SK-N-SH (cell line): Measurements from ENCODE around the gene TSC22D1. TPM values are rescaled to one million over a fixed set of nuclear protein-coding genes. Genes with fewer than 3 reads are reported as not detected.

Experiments
- CTCF ChIA-PET: fragments of 300-600, 350-600 bp; formaldehyde crosslinking; extraction: SDS; loops from one replicate; lab custom pipeline; 2021; lab: Yijun Ruan, JAX
- POLR2A ChIA-PET: fragments of 350-600 bp; sonication (Branson Sonifier 250); formaldehyde crosslinking; extraction: SDS; loops from one replicate; lab custom pipeline; 2020; ENCODE audit warnings: antibody characterized with exemption, inconsistent platforms; lab: Yijun Ruan, JAX
- DNase-seq: peaks from one replicate; pipeline ENCODE4 v3.0.0; 2012
- H2AFZ ChIP-seq: fragments of 200-600 bp; sonication (generic); 2 replicates; pipeline ENCODE4 v1.8.1; 2016; ENCODE audit warnings: antibody characterized with exemption, mild to moderate bottlenecking, low read depth
- H3F3A ChIP-seq: fragments of 200-600 bp; sonication (generic); replicated peaks from 2 replicates; pipeline ENCODE3; 2016; ENCODE audit warnings: antibody characterized with exemption, mild to moderate bottlenecking; ENCODE audit not compliant: insufficient read depth
- H3K27ac ChIP-seq, 2 experiments: fragments of 200-500 bp in 1 of 2; fragments of 200-600 bp in 1 of 2; sonication (Bioruptor generic) in 1 of 2; sonication (generic), shearing (Covaris generic) in 1 of 2; 2 replicates each; pipeline versions ENCODE4 v1.5.1 to v1.6.1; 2014 to 2016; ENCODE audit warnings: low read depth in 2 of 2, inconsistent platforms in 1 of 2, low read length in 1 of 2, mild to moderate bottlenecking in 1 of 2, mixed read lengths in 1 of 2
- H3K27me3 ChIP-seq: fragments of 200-600 bp; sonication (generic), shearing (Covaris generic); 2 replicates; pipeline ENCODE4 v1.6.1; 2016; ENCODE audit warnings: mixed run types; ENCODE audit not compliant: insufficient read depth
- H3K36me3 ChIP-seq, 2 experiments: fragments of 200-500 bp in 1 of 2; fragments of 200-600 bp in 1 of 2; sonication (Bioruptor generic) in 1 of 2; sonication (generic) in 1 of 2; replicated peaks in 1 of 2; 2 replicates each; pipeline versions ENCODE3 to v1.5.1; 2014 to 2016; ENCODE audit warnings: low read length in 1 of 2, mild to moderate bottlenecking in 1 of 2; ENCODE audit not compliant: insufficient read depth in 2 of 2, control insufficient read depth in 1 of 2
- H3K4me1 ChIP-seq, 2 experiments: fragments of 200-500 bp in 1 of 2; fragments of 200-600 bp in 1 of 2; sonication (Bioruptor generic) in 1 of 2; sonication (generic), shearing (Covaris generic) in 1 of 2; 2 replicates each; pipeline versions ENCODE4 v1.5.1 to v1.6.1; 2014 to 2016; ENCODE audit warnings: low read depth in 1 of 2, low read length in 1 of 2, mixed run types in 1 of 2; ENCODE audit not compliant: insufficient read depth in 2 of 2, control insufficient read depth in 1 of 2
- H3K4me2 ChIP-seq: fragments of 200-600 bp; sonication (generic), shearing (Covaris generic); 2 replicates; pipeline ENCODE4 v1.6.1; 2017; ENCODE audit warnings: mixed run types
- H3K4me3 ChIP-seq, 2 experiments: fragments of 200-500 bp in 1 of 2; fragments of 200-600 bp in 1 of 2; sonication (Bioruptor generic) in 1 of 2; sonication (generic), shearing (Covaris generic) in 1 of 2; 2 replicates each; pipeline versions ENCODE4 v1.5.1 to v1.8.1; 2014 to 2016; ENCODE audit warnings: low read depth in 2 of 2, inconsistent platforms in 1 of 2, low read length in 1 of 2, mild to moderate bottlenecking in 1 of 2, mixed read lengths in 1 of 2, moderate library complexity in 1 of 2
- H3K79me2 ChIP-seq: fragments of 200-600 bp; sonication (generic); 2 replicates; pipeline ENCODE4 v1.8.1; 2017; ENCODE audit warnings: mild to moderate bottlenecking; ENCODE audit not compliant: insufficient read depth
- H3K9ac ChIP-seq: fragments of 200-600 bp; sonication (generic); 2 replicates; pipeline ENCODE4 v1.6.1; 2017; ENCODE audit warnings: mixed run types
- H3K9me2 ChIP-seq: fragments of 200-600 bp; sonication (generic); 2 replicates; pipeline ENCODE4 v1.6.1; 2017; ENCODE audit warnings: mixed run types
- H3K9me3 ChIP-seq: fragments of 200-600 bp; sonication (generic); 2 replicates; pipeline ENCODE4 v1.6.1; 2017; ENCODE audit warnings: mixed run types, mild to moderate bottlenecking, moderate library complexity
- H4K20me1 ChIP-seq: fragments of 200-600 bp; sonication (generic); 2 replicates; pipeline ENCODE4 v1.6.1; 2017; ENCODE audit warnings: mild to moderate bottlenecking, mixed run types; ENCODE audit not compliant: insufficient read depth
- EP300 ChIP-seq, 2 experiments: IDR thresholded peaks; 2 replicates each; pipeline versions ENCODE4 v1.4.0 to v1.6.1; 2012; ENCODE audit warnings: borderline replicate concordance in 1 of 2, low read depth in 1 of 2, low read length in 1 of 2
- EZH2phosphoT487 ChIP-seq: fragments of 200-600 bp; sonication (generic); IDR thresholded peaks from 2 replicates; pipeline ENCODE4 v1.6.1; 2017; ENCODE audit warnings: low read depth, mixed run types, mild to moderate bottlenecking, antibody characterized with exemption, moderate library complexity, borderline replicate concordance
- GABPA ChIP-seq: IDR thresholded peaks from 2 replicates; pipeline ENCODE4 v1.4.0; 2012; ENCODE audit warnings: low read depth, mild to moderate bottlenecking
- REST ChIP-seq: IDR thresholded peaks from 2 replicates; pipeline ENCODE4 v1.6.1; 2012; ENCODE audit warnings: mild to moderate bottlenecking, low read depth, low read length, moderate library complexity
- WGBS: methylation state at CpG from one replicate; pipeline ENCODE4 v1.1.6; 2017; ENCODE audit warnings: low lambda C conversion rate; 5-methylcytosine and 5-hydroxymethylcytosine counted together
- polyA plus RNA-seq, 3 experiments: library from polyadenylated mRNA; depleted of rRNA; stranded (reverse); fragments of >200 nt; gene quantifications; 2 replicates each; pipeline ENCODE4 v1.2.3, GENCODE V29; 2012

TSC22D1 gene
- polyA plus RNA-seq, 1 of the 3 experiments (the other 2 are of a cell fraction): 137 TPM

GRCh38 chr13:44447783-44448321, 128.3 kb downstream of the TSC22D1 start:
- Histone ChIP-seq H3K4me1 (no peaks in the 10 kb centered on the region), H4K20me1 (peaks cover 12% of the 10 kb centered on the region; the same call in 1 of the 2 replicates), H3K4me3 (no peak overlapping the region), H2AFZ (no peak overlapping the region), H3F3A (peaks cover 16% of the 10 kb centered on the region), H3K9me2 (no peaks in the 10 kb centered on the region), H3K27ac (no peak overlapping the region), H3K9ac (no peak overlapping the region), H3K4me2 (no peak overlapping the region), H3K9me3 (no peaks in the 10 kb centered on the region), H3K79me2 (peaks cover 68% of the 10 kb centered on the region), H3K27me3 (no peaks in the 10 kb centered on the region), H3K36me3 (peaks cover 0 to 4% of the 10 kb centered on the region in 2 experiments)
- 95% methylated on average over 2 of the region's 2 CpGs for whole genome bisulfite sequencing
- DNase-seq: no peak
- no peak for TF ChIP-seq EZH2phosphoT487
- POLR2A ChIA-PET: no interaction called here
- CTCF ChIA-PET: interaction anchor here (0.6 to 1.3 kb wide), 2 partner anchors 10 to 543 kb away, joined by 3 to 7 read pairs; no protein-coding TSS in a partner anchor

- Histone ChIP-seq H2AFZ (no peak overlapping the region), H3K4me2 (no peak overlapping the region), H3K27ac (no peak overlapping the region), H3K79me2 (peaks cover 77% of the 10 kb centered on the region), H3K9ac (no peak overlapping the region), H3K9me3 (no peaks in the 10 kb centered on the region), H3K4me1 (peaks cover 5 to 13% of the 10 kb centered on the region in 2 experiments; a peak in 3 of 4 replicates), H3K27me3 (no peaks in the 10 kb centered on the region), H3F3A (peaks cover 21% of the 10 kb centered on the region), H3K4me3 (no peak overlapping the region), H3K36me3 (no peaks in the 10 kb centered on the region), H4K20me1 (peaks cover 18% of the 10 kb centered on the region), H3K9me2 (no peaks in the 10 kb centered on the region)
- no peak for DNase-seq
- TF ChIP-seq EP300 (IDR thresholded peaks at IDR 0.05; ENCODE audit: borderline replicate concordance in 1 of 2, low read depth in 1 of 2, low read length in 1 of 2) (no peak), GABPA (no peak)
- ChIA-PET POLR2A (no interaction called here), CTCF (interaction anchor here (1.7 to 10.4 kb wide), 3 partner anchors 30 to 532 kb away, joined by 4 to 158 read pairs (median 5); no protein-coding TSS in a partner anchor)
- WGBS: 94% methylated on average over 10 of the region's 10 CpGs
These were observed 136.0 kb downstream of the TSC22D1 start for GRCh38 chr13:44440046-44440608.

- Histone ChIP-seq H3F3A (peaks cover 23% of the 10 kb centered on the region), H3K27ac (no peak overlapping the region), H3K4me3 (no peak overlapping the region), H3K9ac (no peak overlapping the region), H4K20me1 (peaks cover 22% of the 10 kb centered on the region), H2AFZ (no peak overlapping the region), H3K27me3 (no peaks in the 10 kb centered on the region), H3K9me2 (no peaks in the 10 kb centered on the region), H3K79me2 (peaks cover 76% of the 10 kb centered on the region), H3K4me1 (peaks cover 8 to 14% of the 10 kb centered on the region in 2 experiments; a peak in 3 of 4 replicates), H3K9me3 (no peaks in the 10 kb centered on the region), H3K4me2 (no peak overlapping the region), H3K36me3 (peaks cover 2 to 3% of the 10 kb centered on the region in 2 experiments)
- ChIA-PET CTCF (interaction anchor here (0.8 to 10.4 kb wide), 11 partner anchors 23 to 540 kb away, joined by 3 to 158 read pairs (median 4); no protein-coding TSS in a partner anchor), POLR2A (no interaction called here)
- DNase-seq: no peak
- WGBS: 84% methylated on average over 4 of the region's 4 CpGs
- no peak for TF ChIP-seq REST
- TF ChIP-seq, all 33 proteins: peak for 0
These were observed 136.6 kb downstream of the TSC22D1 start for GRCh38 chr13:44439452-44440024.
